Breast epithelium (tissue), 4 donors: ENCODE results near the gene PLP2. TPM values are rescaled to one million over a fixed set of nuclear protein-coding genes. Genes with fewer than 3 reads are reported as not detected.
"Not testable (repeated sequence)": the region's sequence is repeated elsewhere in the genome, so short reads cannot be mapped to it uniquely, and the experiment has no call there.

Experiments
- DNase-seq, 2 donors: peaks; one replicate each; pipeline ENCODE4 v3.0.0-alpha.2; 2019; ENCODE audit warnings: low spot score in 2 of 2
- H3K27ac ChIP-seq, 2 donors: fragments of 200-600 bp; sonication (generic) in 1 of 2; one replicate each; pipeline ENCODE4 v1.5.1; 2016 to 2019; ENCODE audit warnings: mild to moderate bottlenecking in 1 of 2
- H3K27me3 ChIP-seq, 2 donors: fragments of 200-600 bp; sonication (generic) in 1 of 2; one replicate each; pipeline versions ENCODE4 v1.5.1 to v1.6.0; 2017 to 2019; ENCODE audit warnings: control low read depth in 1 of 2, mild to moderate bottlenecking in 1 of 2
- H3K36me3 ChIP-seq: fragments of 200-600 bp; one replicate; pipeline ENCODE4 v1.5.1; 2019
- H3K4me1 ChIP-seq, 2 donors: fragments of 200-600 bp; sonication (generic); one replicate each; pipeline ENCODE4 v1.5.1; 2016 to 2019; ENCODE audit warnings: control low read depth in 1 of 2
- H3K4me3 ChIP-seq, 3 donors: fragments of 200-600 bp; sonication (generic); 1 replicate in 2 of 3; 2 replicates in 1 of 3; pipeline ENCODE4 v1.5.1; 2016 to 2019; ENCODE audit warnings: mild to moderate bottlenecking in 3 of 3, moderate library complexity in 2 of 3
- H3K9me3 ChIP-seq, 2 donors: fragments of 200-600 bp; sonication (generic) in 1 of 2; one replicate each; pipeline ENCODE4 v1.5.1; 2016 to 2019; ENCODE audit warnings: control low read depth in 1 of 2
- CTCF ChIP-seq, 3 donors: fragments of 450-650 bp; IDR thresholded peaks; one replicate each; pipeline ENCODE4 v1.5.1; 2016 to 2017; ENCODE audit warnings: antibody characterized with exemption in 3 of 3, mild to moderate bottlenecking in 3 of 3, moderate library complexity in 3 of 3
- POLR2A ChIP-seq: fragments of 450-650 bp; IDR thresholded peaks from one replicate; pipeline ENCODE4 v1.6.1; 2016; ENCODE audit warnings: antibody characterized with exemption, mild to moderate bottlenecking, moderate library complexity
- POLR2AphosphoS5 ChIP-seq, 3 donors: sonication (generic); formaldehyde crosslinking; IDR thresholded peaks; one replicate each; pipeline ENCODE4 v1.6.1; 2017; ENCODE audit warnings: antibody characterized with exemption in 3 of 3
- intact Hi-C: fragments of 100-400 bp; cut with DNase I; formaldehyde crosslinking; loops from one replicate; pipeline ENCODE4 v1.15.1; 2023; ENCODE audit warnings: low total_unique reads
- total RNA-seq, 3 donors: library from RNA; depleted of rRNA; stranded (reverse); fragments of >200 nt; gene quantifications; one replicate each; pipeline ENCODE4 v1.1.0, GENCODE V29; 2016

Gene PLP2
- 10 to 100 TPM; 23.4 to 27.9 (median 27.8) TPM for total RNA-seq

- Histone ChIP-seq H3K4me3 (peak within 1 kb of the TSS; percentile 55 to 66 (median 62)), H3K27me3 (peaks cover 0 to 14% of the 10 kb centered on the region in 2 donors), H3K36me3 (no peaks in the 10 kb centered on the region), H3K4me1 (no peaks in the 10 kb centered on the region), H3K9me3 (no peaks in the 10 kb centered on the region), H3K27ac (peak within 1 kb of the TSS; percentile 84 to 85)
- intact Hi-C loops = no loop called here
- TF ChIP-seq POLR2AphosphoS5 (IDR thresholded peaks at IDR 0.05) = peak in 1 of 3 donors; percentile 52
- TF ChIP-seq POLR2A = no peak
- TF ChIP-seq CTCF (IDR thresholded peaks at IDR 0.05) = no peak
- peak in 1 of 2 donors; percentile 52 for DNase-seq
Observed at GRCh38 chrX:49171752-49172279, at the start of gene PLP2. PLP2 (plus strand) TSS chrX:49171898; CDS start chrX:49172001, 103 bp downstream.

GRCh38 chrX:49122499-49122898 is 49.2 kb upstream of the PLP2 start:
- H3K27ac ChIP-seq = no peak overlapping the region
- intact Hi-C loops = no loop called here
- TF ChIP-seq POLR2A (no peak), POLR2AphosphoS5 (IDR thresholded peaks at IDR 0.05) (no peak), CTCF (IDR thresholded peaks at IDR 0.05) (no peak)

GRCh38 chrX:49127742-49128258 is 43.9 kb upstream of the PLP2 start:
- H3K4me3 ChIP-seq, H3K9me3 ChIP-seq, intact Hi-C loops, H3K27ac ChIP-seq, DNase-seq, H3K4me1 ChIP-seq, H3K36me3 ChIP-seq, H3K27me3 ChIP-seq: not testable (repeated sequence)

More at GRCh38 chrX:49122499-49122898, 49.2 kb upstream of the PLP2 start:
- Histone ChIP-seq H3K4me1 (no peaks in the 10 kb centered on the region), H3K36me3 (no peaks in the 10 kb centered on the region), H3K4me3 (peak overlapping the region; percentile 67 to 84 (median 71)), H3K9me3 (no peaks in the 10 kb centered on the region), H3K27me3 (peaks cover 0 to 7% of the 10 kb centered on the region in 2 donors)
- no peak for DNase-seq

GRCh38 chrX:49129427-49129826 is 42.3 kb upstream of the PLP2 start:
- intact Hi-C loops = no loop called here
- Histone ChIP-seq H3K4me1 (no peaks in the 10 kb centered on the region), H3K9me3 (no peaks in the 10 kb centered on the region), H3K27me3 (no peaks in the 10 kb centered on the region), H3K36me3 (no peaks in the 10 kb centered on the region), H3K4me3 (no peak overlapping the region), H3K27ac (no peak overlapping the region)
- no peak for DNase-seq
- TF ChIP-seq CTCF (IDR thresholded peaks at IDR 0.05) (no peak), POLR2A (no peak), POLR2AphosphoS5 (IDR thresholded peaks at IDR 0.05) (no peak)

GRCh38 chrX:49132275-49132674 is 39.4 kb upstream of the PLP2 start:
- H3K4me1 ChIP-seq, H3K27me3 ChIP-seq, intact Hi-C loops, H3K4me3 ChIP-seq, H3K9me3 ChIP-seq, H3K27ac ChIP-seq, DNase-seq, H3K36me3 ChIP-seq: not testable (repeated sequence)

- peaks cover 0 to 5% of the 10 kb centered on the region in 2 donors for H3K9me3 ChIP-seq
- H3K27me3 ChIP-seq = no peaks in the 10 kb centered on the region
- H3K4me3 ChIP-seq = no peak overlapping the region
- no peaks in the 10 kb centered on the region for H3K36me3 ChIP-seq
- no peak for DNase-seq
- H3K4me1 ChIP-seq = no peaks in the 10 kb centered on the region
- intact Hi-C loops = no loop called here
- no peak for TF ChIP-seq POLR2AphosphoS5 (IDR thresholded peaks at IDR 0.05)
- TF ChIP-seq POLR2A = no peak
- no peak for TF ChIP-seq CTCF (IDR thresholded peaks at IDR 0.05)
- H3K27ac ChIP-seq = no peak overlapping the region
Observed at GRCh38 chrX:49133759-49134158, 37.9 kb upstream of the PLP2 start.
